Loucy (cell line): ENCODE measurements around the gene ZNF253.

Experiments
- EZH2phosphoT487 ChIP-seq: fragments of 200-600 bp; IDR thresholded peaks from 2 replicates; pipeline ENCODE4 v1.6.1; 2018; ENCODE audit warnings: antibody characterized with exemption, mild to moderate bottlenecking, moderate library complexity, borderline replicate concordance
- TF ChIP-seq, protein P1 (sequence below): fragments of 200-600 bp; sonication (generic); conservative IDR thresholded peaks from 2 replicates; pipeline ENCODE4 v1.5.1; 2014; ENCODE audit warnings: mild to moderate bottlenecking, antibody characterized with exemption, low read length

DNA sequence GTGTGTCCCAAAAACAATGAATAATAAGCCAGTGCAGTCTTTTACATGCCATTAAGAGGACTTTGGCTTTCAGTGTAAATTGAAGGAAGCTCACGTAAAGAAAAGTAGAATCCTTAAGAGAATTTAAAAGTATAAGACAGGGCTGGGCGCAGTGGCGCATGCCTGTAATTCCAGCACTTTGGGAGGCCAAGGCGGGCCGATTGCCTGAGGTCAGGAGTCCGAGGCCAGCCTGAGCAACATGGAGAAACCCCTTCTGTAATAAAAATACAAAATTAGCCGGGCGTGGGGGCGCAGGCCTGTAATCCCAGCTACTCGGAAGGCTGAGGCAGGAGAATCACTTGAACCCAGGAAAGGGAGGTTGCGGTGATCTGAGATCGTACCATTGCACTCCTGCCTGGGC lies 17.9 kb upstream of the ZNF253 start:
- TF ChIP-seq, protein P1, sequence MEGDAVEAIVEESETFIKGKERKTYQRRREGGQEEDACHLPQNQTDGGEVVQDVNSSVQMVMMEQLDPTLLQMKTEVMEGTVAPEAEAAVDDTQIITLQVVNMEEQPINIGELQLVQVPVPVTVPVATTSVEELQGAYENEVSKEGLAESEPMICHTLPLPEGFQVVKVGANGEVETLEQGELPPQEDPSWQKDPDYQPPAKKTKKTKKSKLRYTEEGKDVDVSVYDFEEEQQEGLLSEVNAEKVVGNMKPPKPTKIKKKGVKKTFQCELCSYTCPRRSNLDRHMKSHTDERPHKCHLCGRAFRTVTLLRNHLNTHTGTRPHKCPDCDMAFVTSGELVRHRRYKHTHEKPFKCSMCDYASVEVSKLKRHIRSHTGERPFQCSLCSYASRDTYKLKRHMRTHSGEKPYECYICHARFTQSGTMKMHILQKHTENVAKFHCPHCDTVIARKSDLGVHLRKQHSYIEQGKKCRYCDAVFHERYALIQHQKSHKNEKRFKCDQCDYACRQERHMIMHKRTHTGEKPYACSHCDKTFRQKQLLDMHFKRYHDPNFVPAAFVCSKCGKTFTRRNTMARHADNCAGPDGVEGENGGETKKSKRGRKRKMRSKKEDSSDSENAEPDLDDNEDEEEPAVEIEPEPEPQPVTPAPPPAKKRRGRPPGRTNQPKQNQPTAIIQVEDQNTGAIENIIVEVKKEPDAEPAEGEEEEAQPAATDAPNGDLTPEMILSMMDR = no peak
- TF ChIP-seq EZH2phosphoT487 = no peak
